ENCODE data around the gene SLC25A28.

The SLC25A28 gene

GRCh38 chr10:99579971-99580370 lies 40.3 kb downstream of the SLC25A28 start:
- Mint-ChIP-seq H3K27me3 (peaks cover 2% of the 10 kb centered on the region), H3K9me3 (no peaks in the 10 kb centered on the region), H3K4me1 (ENCODE audit: low read depth) (no peaks in the 10 kb centered on the region), H3K4me3 (no peak overlapping the region), H3K36me3 (ENCODE audit: low read depth) (no peaks in the 10 kb centered on the region), H3K27ac (no peak overlapping the region)
- DNase-seq: no peak

- no peak for DNase-seq
- Mint-ChIP-seq H3K27ac (no peak overlapping the region), H3K4me3 (no peak overlapping the region), H3K4me1 (ENCODE audit: low read depth) (no peaks in the 10 kb centered on the region), H3K27me3 (peaks cover 23% of the 10 kb centered on the region), H3K9me3 (no peaks in the 10 kb centered on the region), H3K36me3 (ENCODE audit: low read depth) (no peaks in the 10 kb centered on the region)
Measured at GRCh38 chr10:99573790-99574189, 46.4 kb downstream of the SLC25A28 start.

GRCh38 chr10:99571816-99572215 lies 48.4 kb downstream of the SLC25A28 start:
- DNase-seq: no peak
- H3K36me3 Mint-ChIP-seq (ENCODE audit: low read depth): no peaks in the 10 kb centered on the region
- no peaks in the 10 kb centered on the region for H3K9me3 Mint-ChIP-seq
- no peaks in the 10 kb centered on the region for H3K4me1 Mint-ChIP-seq (ENCODE audit: low read depth)
- peaks cover 38% of the 10 kb centered on the region for H3K27me3 Mint-ChIP-seq
- H3K27ac Mint-ChIP-seq: no peak overlapping the region
- H3K4me3 Mint-ChIP-seq: no peak overlapping the region

GRCh38 chr10:99569961-99570360 lies 50.3 kb downstream of the SLC25A28 start:
- Mint-ChIP-seq H3K27me3 (peaks cover 46% of the 10 kb centered on the region), H3K4me1 (ENCODE audit: low read depth) (no peaks in the 10 kb centered on the region), H3K4me3 (no peak overlapping the region), H3K9me3 (no peaks in the 10 kb centered on the region), H3K27ac (no peak overlapping the region), H3K36me3 (ENCODE audit: low read depth) (no peaks in the 10 kb centered on the region)
- DNase-seq: no peak

GRCh38 chr10:99569253-99569939 lies 50.8 kb downstream of the SLC25A28 start:
- Mint-ChIP-seq H3K4me1 (ENCODE audit: low read depth) (no peaks in the 10 kb centered on the region), H3K27ac (no peak overlapping the region), H3K36me3 (ENCODE audit: low read depth) (no peaks in the 10 kb centered on the region), H3K9me3 (no peaks in the 10 kb centered on the region), H3K4me3 (no peak overlapping the region), H3K27me3 (peaks cover 46% of the 10 kb centered on the region)
- DNase-seq: no peak

- no peak for DNase-seq
- Mint-ChIP-seq H3K36me3 (ENCODE audit: low read depth) (no peaks in the 10 kb centered on the region), H3K27ac (no peak overlapping the region), H3K27me3 (peaks cover 57% of the 10 kb centered on the region), H3K4me3 (no peak overlapping the region), H3K4me1 (ENCODE audit: low read depth) (no peaks in the 10 kb centered on the region), H3K9me3 (no peaks in the 10 kb centered on the region)
Measured at GRCh38 chr10:99565166-99565565, 55.1 kb downstream of the SLC25A28 start.

- Mint-ChIP-seq H3K4me3 (no peak overlapping the region), H3K36me3 (ENCODE audit: low read depth) (no peaks in the 10 kb centered on the region), H3K9me3 (no peaks in the 10 kb centered on the region), H3K27ac (no peak overlapping the region), H3K4me1 (ENCODE audit: low read depth) (no peaks in the 10 kb centered on the region), H3K27me3 (peaks cover 58% of the 10 kb centered on the region)
- DNase-seq: no peak
Measured at GRCh38 chr10:99564361-99564760, 55.9 kb downstream of the SLC25A28 start.

GRCh38 chr10:99562631-99563030 lies 57.6 kb downstream of the SLC25A28 start:
- Mint-ChIP-seq H3K27me3 (peaks cover 52% of the 10 kb centered on the region), H3K27ac (no peak overlapping the region), H3K4me1 (ENCODE audit: low read depth) (no peaks in the 10 kb centered on the region), H3K9me3 (no peaks in the 10 kb centered on the region), H3K4me3 (no peak overlapping the region), H3K36me3 (ENCODE audit: low read depth) (no peaks in the 10 kb centered on the region)
- no peak for DNase-seq
